CD4-positive, alpha-beta T cell treated with Interleukin-15 for 4 hours (primary cell): ENCODE data around the gene CABP4.
"Not testable (repeated sequence)": the region's sequence is repeated elsewhere in the genome, so short reads cannot be mapped to it uniquely, and the experiment has no call there.

Experiments
- DNase-seq: peaks from one replicate; pipeline ENCODE4 v3.0.0-alpha.2; 2020; ENCODE audit warnings: low spot score

CABP4 gene

GRCh38 chr11:67419325-67420049 is 35.7 kb upstream of the CABP4 start:
- DNase-seq: no peak

- no peak for DNase-seq
Measured at GRCh38 chr11:67420147-67420645, 35.0 kb upstream of the CABP4 start.

- DNase-seq: peak; percentile 98
Measured at GRCh38 chr11:67420646-67421429, 34.3 kb upstream of the CABP4 start.

- DNase-seq: no peak
Measured at GRCh38 chr11:67421430-67422031, 33.6 kb upstream of the CABP4 start.

- no peak for DNase-seq
Measured at GRCh38 chr11:67422891-67423290, 32.3 kb upstream of the CABP4 start.

- no peak for DNase-seq
Measured at GRCh38 chr11:67423466-67423865, 31.7 kb upstream of the CABP4 start.

GRCh38 chr11:67423891-67424613 is 31.1 kb upstream of the CABP4 start:
- no peak for DNase-seq

- DNase-seq: not testable (repeated sequence)
Measured at GRCh38 chr11:67427364-67427859, 27.7 kb upstream of the CABP4 start.

- DNase-seq: peak; percentile 98
Measured at GRCh38 chr11:67428052-67429001, 26.8 kb upstream of the CABP4 start, which contains the start of gene RPS6KB2. TSS of gene RPS6KB2 (plus strand) at chr11:67428494. CDS start at chr11:67428546, 52 bp downstream.

GRCh38 chr11:67429038-67429668 is 26.0 kb upstream of the CABP4 start:
- DNase-seq: no peak

GRCh38 chr11:67429722-67430121 is 25.4 kb upstream of the CABP4 start:
- no peak for DNase-seq

- no peak for DNase-seq
Measured at GRCh38 chr11:67431346-67432249, 23.6 kb upstream of the CABP4 start.

GRCh38 chr11:67432655-67433349 is 22.4 kb upstream of the CABP4 start:
- DNase-seq: no peak

GRCh38 chr11:67433536-67434394 is 21.4 kb upstream of the CABP4 start:
- no peak for DNase-seq

GRCh38 chr11:67434395-67434881 is 20.7 kb upstream of the CABP4 start:
- no peak for DNase-seq

- DNase-seq: no peak
Measured at GRCh38 chr11:67435031-67435726, 20.0 kb upstream of the CABP4 start.
